SK-MEL-5 (cell line): ENCODE results near the gene L1CAM. TPM values are rescaled to one million over a fixed set of nuclear protein-coding genes. Genes with fewer than 3 reads are reported as not detected.

Experiments used
- DNase-seq: peaks from one replicate; pipeline ENCODE4 v3.0.0-alpha.2; 2016; ENCODE audit warnings: low read depth, low spot score
- in situ Hi-C: cut with HindIII; loops from 2 replicates; pipeline ENCODE4 v1.10.0; 2016; ENCODE audit warnings: low sequenced_read_pairs, high pct_unique_total_duplicates, low pct_unique_long_range_greater_than_20kb
- total RNA-seq: library from RNA; depleted of rRNA; stranded (reverse); fragments of >200 nt; shearing (Covaris generic); gene quantifications from 2 replicates; pipeline ENCODE4 v1.2.3, GENCODE V29; 2014; rRNA removed

Gene L1CAM
- total RNA-seq, 1 experiment from 2014 or later: 58.4 TPM

- in situ Hi-C loops: no loop called here
- no peak for DNase-seq
Observed at GRCh38 chrX:153812220-153812619, 73.8 kb downstream of the L1CAM start.

Other genes starting within 250 kb of the L1CAM start
- 6.1 and 6.8 TPM in 2 replicates for gene DUSP9, start 239.0 kb downstream of the L1CAM start, total RNA-seq
- 0.64 and 0.87 TPM in 2 replicates for gene PNCK, start 212.4 kb downstream of the L1CAM start, total RNA-seq
- gene SLC6A8, start 198.2 kb downstream of the L1CAM start, total RNA-seq: 44.7 and 48.1 TPM in 2 replicates
- gene BCAP31, start 161.8 kb downstream of the L1CAM start, total RNA-seq: 363 and 424 TPM in 2 replicates
- 39.1 and 43.5 TPM in 2 replicates for gene ABCD1, start 161.3 kb downstream of the L1CAM start, total RNA-seq
- 2.7 and 4.8 TPM in 2 replicates for gene PLXNB3, start 121.9 kb downstream of the L1CAM start, total RNA-seq
- gene SRPK3, start 105.1 kb downstream of the L1CAM start, total RNA-seq: 0.05 TPM in 1 of 2 replicates, not detected in the other
- 87.1 and 93.3 TPM in 2 replicates for gene IDH3G, start 91.8 kb downstream of the L1CAM start, total RNA-seq
- gene SSR4, start 91.5 kb downstream of the L1CAM start, total RNA-seq: 382 and 384 TPM in 2 replicates
- 14.6 and 15.2 TPM in 2 replicates for gene PDZD4, start 55.6 kb downstream of the L1CAM start, total RNA-seq
- gene AVPR2, start 18.5 kb upstream of the L1CAM start, total RNA-seq: 0.26 and 0.27 TPM in 2 replicates
- 15.0 and 17.5 TPM in 2 replicates for gene ARHGAP4, start 40.1 kb upstream of the L1CAM start, total RNA-seq
- 85.7 and 96.4 TPM in 2 replicates for gene NAA10, start 48.9 kb upstream of the L1CAM start, total RNA-seq
- 12.3 and 13.4 TPM in 2 replicates for gene RENBP, start 58.5 kb upstream of the L1CAM start, total RNA-seq
- gene HCFC1, start 85.6 kb upstream of the L1CAM start, total RNA-seq: 22.6 and 23.3 TPM in 2 replicates
- gene TMEM187, start 86.6 kb upstream of the L1CAM start, total RNA-seq: 5.8 and 7.6 TPM in 2 replicates
- gene IRAK1, start 133.7 kb upstream of the L1CAM start, total RNA-seq: 45.1 and 52.6 TPM in 2 replicates
- 57.0 and 65.5 TPM in 2 replicates for gene MECP2, start 211.5 kb upstream of the L1CAM start, total RNA-seq